H1 (cell line): ENCODE data around the gene TEKTIP1.

Experiments
- CTCF ChIP-seq, 3 experiments: IDR thresholded peaks; 1 replicate in 2 of 3; 2 replicates in 1 of 3; pipeline versions ENCODE4 v1.5.1 to v1.6.1; 2011; ENCODE audit warnings: low read length in 3 of 3, mild to moderate bottlenecking in 3 of 3, inconsistent platforms in 2 of 3, low read depth in 1 of 3, moderate library complexity in 1 of 3; ENCODE audit not compliant: insufficient read depth in 1 of 3; ENCODE audit errors: control extremely low read depth in 1 of 3
- JUN ChIP-seq: IDR thresholded peaks from 2 replicates; pipeline ENCODE4 v1.6.1; 2011; ENCODE audit warnings: low read depth, mild to moderate bottlenecking, improper control_type of control experiment, low read length
- POLR2A ChIP-seq, 2 experiments: IDR thresholded peaks; 1 replicate in 1 of 2; 2 replicates in 1 of 2; pipeline ENCODE4 v1.6.1; 2011; ENCODE audit warnings: low read depth in 2 of 2, low read length in 2 of 2, mild to moderate bottlenecking in 2 of 2; ENCODE audit errors: control extremely low read depth in 1 of 2

GRCh38 chr19:3504735-3505134 lies 34.2 kb upstream of the TEKTIP1 start:
- TF ChIP-seq POLR2A (IDR thresholded peaks at IDR 0.05; ENCODE audit: control extremely low read depth in 1 of 2, low read depth in 2 of 2, low read length in 2 of 2) = no peak
- TF ChIP-seq JUN = no peak
- TF ChIP-seq CTCF (IDR thresholded peaks at IDR 0.05; ENCODE audit: control extremely low read depth in 1 of 3, insufficient read depth in 1 of 3, low read depth in 1 of 3, low read length in 3 of 3) = no peak
